HG02798 (cell line): ENCODE results near the gene RCN1.
"Not testable (repeated sequence)": the region's sequence is repeated elsewhere in the genome, so short reads cannot be mapped to it uniquely, and the experiment has no call there.

Experiments
- ATAC-seq: cut with Tn5 transposase; IDR thresholded peaks from one replicate; pipeline ENCODE4 v1.9.1; 2021; ENCODE audit warnings: mild to moderate bottlenecking; ENCODE audit not compliant: unreplicated experiment, poor library complexity

Gene RCN1

DNA sequence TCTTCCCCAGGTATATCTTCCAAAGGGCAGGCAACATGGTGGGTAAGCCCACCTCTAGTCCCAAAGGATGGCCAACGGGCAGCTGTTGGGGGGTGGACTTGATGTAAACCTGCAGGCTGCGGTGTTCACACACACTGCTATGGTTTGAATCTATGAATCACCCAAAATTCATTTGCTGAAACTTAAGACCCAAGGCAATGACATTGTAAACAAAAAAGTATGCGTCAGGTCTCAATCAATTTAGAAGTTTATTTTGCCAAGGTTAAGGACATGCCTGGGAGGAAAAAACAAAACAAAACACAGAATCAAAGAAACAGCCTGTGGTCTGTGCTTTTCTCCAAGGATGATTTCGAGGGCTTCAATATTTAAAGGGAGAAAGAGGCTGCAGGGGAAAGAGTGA, 18.3 kb downstream of the RCN1 start:
- ATAC-seq, result no peak

DNA sequence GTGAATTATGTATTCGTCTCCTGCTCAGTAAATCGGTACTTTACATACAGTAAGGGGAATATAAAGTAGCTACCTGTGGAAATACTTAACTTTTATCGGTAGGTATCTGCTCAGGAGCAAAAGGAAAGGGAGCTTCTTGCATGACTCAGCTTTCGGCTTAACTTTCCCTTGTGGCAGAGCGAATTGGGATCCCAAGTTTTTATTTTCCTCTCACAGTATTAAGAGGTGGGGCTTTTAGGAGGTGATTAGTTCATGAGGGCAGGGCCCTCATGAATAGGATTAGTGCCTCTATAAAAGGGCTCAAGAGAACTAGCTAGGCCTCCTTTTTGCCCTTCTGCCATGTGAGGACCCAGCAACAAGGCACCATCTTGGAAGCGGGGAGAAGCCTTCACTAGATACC, 18.7 kb downstream of the RCN1 start:
- no peak for ATAC-seq

DNA sequence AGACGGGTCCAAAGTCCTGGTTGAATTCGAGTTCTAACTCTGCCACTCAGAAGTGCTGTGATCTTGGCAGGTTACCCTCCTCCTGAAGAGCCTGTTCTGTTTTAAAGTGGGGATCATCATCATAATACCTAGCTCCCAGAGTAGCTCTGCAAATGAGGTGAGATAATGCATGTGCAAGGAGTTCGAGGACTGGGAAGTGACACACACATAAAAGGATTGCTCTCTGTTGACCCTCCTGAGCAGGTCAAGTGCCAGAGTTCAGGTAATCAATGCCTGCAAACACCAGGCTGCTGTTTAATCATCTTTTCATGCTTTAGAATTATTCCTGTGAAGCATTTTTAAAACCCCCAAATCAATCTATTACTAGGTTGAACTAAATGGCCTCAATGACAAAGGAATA, 19.9 kb downstream of the RCN1 start:
- ATAC-seq, result no peak

DNA sequence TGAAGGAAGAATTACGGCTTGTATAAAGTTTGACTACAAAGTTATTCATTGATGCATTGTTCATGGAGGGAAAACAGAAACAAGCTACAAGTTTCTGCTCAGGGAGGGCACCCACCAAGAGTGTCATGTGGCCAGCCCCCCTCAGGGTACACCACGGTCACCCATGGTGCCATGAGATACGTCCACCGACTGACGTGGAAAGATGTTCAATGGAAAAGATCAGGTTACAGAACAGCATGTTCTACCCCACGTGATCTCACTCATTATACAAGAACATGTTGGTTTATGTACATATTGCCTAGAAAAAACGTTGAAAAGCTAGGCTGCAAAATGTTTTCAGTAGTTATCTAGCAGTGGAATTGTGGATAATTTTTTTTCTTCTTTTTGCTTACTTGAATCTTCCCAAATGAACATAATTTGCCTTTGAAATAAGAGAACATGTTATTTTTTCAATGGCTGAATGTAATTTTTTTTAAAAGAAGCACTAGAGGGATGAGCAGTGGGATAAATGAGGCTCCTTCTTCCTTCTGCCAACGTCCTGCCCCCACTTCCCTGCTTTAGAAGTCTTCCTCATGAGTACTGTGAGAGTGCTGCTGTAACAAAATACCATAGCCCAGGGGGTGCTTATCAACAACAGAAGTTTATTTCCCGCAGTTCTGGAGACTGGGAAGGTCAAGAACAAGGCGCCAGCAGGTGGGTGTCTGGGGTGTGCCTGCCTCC, 22.5 kb downstream of the RCN1 start:
- no peak for ATAC-seq

DNA sequence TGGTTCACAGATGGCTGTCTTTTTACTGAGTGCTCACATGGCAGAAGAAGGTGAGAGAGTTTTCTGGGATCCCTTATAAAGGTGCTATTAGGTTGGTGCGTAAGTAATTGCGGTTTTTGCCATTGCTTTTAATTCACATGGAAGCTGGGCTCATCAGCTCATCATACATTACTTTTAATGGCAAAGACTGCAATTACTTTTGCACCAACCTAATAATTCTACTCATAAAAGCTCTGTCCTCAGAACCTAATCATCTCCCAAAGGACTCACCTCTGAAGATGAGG, 23.0 kb downstream of the RCN1 start:
- no peak for ATAC-seq

DNA sequence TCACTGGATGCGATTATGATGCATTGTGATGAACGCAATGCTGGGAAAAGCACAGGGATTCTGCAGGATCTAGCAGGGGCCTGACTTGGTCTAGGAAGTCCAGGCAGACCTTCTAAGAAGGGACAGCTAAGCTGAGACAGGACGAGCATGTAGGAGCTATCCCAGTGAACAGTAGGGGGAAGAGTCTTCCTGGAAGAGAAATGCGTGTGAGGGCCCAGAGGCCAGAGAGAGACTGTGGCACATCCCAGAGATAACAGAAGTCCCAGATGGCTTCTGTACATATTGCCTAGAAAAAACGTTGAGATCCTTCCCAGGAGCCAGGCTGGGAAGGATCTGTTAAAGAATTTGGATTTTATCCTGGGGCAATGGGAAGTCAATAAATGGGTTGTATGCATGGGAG, 24.6 kb downstream of the RCN1 start:
- no peak for ATAC-seq

DNA sequence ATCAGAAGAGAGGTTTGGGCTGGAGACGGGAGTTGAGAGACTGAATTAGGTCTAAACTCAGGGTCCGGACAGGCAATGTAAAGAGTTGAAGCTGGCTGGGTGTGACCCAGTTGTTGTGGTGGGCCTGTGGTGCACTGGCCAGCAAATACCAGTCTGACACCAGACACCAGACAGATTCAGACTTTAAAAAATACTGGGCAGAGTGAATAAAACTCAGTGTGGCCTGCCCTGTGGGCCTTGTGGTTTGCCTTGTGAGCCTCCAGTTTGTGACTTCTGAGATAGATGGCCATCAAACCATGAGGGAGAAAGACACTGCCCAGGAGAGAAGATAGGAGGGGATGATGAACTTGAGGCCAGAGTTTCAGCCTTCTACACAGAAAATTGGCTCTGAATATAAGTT, 25.8 kb downstream of the RCN1 start:
- ATAC-seq, result no peak

DNA sequence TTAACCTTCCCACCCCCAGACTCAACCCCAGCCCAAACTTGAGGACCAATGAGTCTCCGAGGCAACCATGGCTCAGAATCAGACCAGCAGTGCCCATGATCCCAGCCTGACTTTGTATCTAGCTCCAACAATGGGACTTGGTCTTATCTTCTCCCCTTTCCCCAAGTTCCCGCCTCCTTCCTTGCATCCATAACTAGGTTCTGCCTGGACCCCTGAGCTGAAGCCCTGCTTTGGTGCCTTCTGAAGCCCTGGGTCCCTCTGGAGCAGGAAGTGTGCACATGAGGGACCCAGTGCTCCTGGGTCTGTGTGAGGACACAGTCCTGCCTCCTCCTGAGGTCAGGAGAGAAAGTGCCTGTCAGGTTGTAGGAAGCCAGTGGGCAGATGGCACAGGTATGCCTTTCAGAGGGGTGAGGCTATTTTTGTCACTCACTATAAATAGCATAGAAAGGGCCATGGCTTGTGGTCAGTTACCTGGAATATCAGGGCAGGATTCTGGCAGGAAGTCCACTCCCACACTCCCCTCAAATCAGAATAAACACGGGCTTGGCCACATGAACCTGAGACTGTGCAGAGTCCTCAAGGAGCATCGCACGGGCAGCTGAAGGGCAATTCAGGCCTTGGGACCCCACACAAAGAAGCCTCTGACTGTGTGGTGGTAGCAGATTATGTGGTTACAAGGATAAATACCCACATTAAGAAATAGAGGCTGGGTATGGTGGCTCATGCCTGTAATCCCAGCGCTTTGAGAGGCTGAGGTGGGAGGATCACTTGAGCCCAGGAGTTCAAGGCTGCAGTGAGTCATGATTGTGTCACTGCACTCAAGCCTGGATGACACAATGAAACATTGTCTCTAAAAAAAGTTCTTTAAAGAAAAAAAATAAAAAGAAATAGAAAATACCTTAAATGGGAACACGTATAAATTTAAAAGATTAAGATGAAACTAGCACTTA, 27.4 kb downstream of the RCN1 start:
- no peak for ATAC-seq

DNA sequence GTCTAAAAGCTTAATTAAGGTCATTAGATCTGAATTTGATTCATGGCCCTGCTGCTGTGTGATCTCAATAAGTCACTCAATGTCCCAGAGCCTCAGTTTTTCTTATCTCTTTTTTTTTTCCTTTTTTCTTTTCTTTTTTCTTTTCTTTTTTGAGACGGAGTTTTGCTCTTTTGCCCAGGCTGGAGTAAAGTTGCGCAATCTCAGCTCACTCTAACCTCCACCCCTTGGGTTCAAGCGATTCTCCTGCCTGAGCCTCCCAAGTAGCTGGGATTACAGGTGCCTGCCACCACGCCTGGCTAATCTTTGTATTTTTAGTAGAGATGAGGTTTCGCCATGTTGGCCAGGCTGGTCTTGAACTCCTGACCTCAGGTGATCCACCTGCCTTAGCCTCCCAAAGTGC, 28.3 kb downstream of the RCN1 start:
- not testable (repeated sequence) for ATAC-seq

DNA sequence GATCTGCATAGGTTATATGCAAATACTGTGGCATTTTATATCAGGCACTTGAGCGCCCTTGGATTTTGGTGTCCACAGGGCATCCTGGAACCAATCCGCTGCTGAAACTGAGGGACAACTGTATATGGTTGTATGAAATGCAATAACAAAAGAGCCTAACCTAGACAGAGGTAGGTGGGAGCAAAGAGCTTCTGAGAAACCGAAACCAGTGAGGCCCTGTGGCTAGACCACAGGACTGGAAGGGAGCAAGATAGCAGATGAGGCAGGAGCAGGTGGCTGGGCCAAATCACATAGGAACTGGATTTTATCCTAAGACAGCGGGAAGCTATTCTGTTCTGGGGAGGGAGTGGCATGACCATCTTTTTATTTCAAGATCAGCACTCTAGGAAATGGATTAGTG, 30.1 kb downstream of the RCN1 start:
- ATAC-seq, result peak; percentile 62

DNA sequence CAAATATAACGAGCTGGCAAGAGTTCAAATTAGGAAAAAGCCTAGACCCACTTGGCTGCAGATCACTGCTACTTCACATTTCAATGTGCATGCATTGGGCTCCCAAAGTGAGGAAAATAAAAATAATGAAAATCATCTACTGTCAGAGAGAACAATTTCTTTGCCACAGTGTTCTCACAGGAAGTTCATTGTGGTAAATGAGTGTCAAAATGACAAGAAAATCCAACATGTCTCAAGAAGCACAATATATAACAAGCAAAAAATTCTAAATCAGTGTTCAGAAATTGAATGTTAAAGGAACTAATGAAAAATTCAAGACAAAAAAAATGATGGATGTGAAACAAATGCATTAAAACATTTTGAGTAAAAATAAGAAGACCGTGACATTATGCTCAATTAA, 31.3 kb downstream of the RCN1 start:
- no peak for ATAC-seq

DNA sequence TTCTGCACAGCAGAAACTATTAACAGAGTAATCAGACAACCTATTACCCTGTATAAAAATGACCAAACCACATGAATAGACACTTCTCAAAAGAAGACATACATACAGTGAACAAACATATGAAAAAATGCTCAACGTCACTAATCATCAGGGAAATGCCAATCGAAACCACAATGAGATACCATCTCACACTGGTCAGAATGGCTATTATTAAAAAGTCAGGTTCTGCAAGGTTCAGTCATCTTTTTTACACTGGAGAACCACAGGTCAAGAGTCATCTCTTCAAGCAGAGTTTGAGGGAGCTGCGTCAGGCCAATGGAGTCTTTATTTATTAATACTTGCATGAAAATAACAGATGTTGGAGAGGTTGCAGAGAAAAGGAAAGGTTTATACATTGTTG, 40.4 kb downstream of the RCN1 start:
- no peak for ATAC-seq

DNA sequence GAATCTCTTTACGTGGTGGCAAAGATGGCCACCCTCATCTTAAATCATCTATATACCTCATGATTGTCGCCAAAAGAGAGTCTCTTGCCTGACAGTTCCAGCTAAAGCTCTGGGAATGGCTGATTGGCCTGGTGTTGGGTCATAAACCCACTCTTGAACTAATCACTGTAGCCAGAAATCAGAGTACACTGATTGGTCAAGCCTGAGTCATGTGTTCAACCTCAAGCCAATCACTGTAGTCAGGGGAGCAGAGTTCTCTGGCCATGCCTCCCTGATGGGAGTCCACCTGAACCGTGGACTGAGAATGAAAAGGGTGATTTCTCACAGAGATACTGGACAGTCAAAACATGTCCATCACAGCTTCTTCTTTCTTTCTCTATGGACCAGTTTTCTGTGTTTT, 45.8 kb downstream of the RCN1 start:
- ATAC-seq, result no peak

DNA sequence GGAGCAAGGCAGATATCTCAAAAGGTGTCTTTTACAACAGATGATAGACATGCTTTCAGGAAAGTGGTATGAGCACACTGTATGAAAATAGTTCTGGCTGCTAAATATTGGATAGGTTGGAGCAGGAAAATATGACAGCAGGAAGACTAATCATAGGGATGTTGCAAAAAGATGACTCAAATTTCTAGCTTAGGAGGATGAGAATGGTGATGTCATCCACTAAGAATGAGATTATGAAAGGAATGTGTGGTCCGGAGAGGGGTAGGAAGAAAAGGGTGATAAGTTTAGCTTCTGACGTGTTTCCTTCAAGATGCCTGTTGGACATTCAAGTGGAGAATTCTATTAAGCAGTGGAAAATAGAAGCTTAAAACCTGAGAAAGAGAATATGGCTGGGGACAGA, 46.4 kb downstream of the RCN1 start:
- no peak for ATAC-seq

DNA sequence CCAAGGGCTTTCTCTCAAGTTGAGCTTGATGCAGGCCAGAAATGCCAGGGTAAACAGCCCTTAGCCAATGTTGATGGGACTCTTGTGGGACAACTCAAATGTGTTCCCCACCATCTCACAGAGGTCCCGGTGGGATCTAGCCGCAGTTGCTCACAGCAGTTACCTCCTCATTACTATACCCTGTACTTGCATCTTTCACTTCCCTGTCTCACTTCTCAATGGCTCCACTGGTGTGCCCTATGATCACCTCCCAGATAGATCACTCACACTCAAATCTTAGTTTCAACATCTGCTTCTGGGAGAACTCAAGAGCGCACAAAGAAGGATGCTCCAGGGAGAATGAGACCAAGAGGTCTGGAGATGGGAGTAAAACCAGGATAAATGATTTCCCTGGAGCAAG, 47.0 kb downstream of the RCN1 start:
- no peak for ATAC-seq

DNA sequence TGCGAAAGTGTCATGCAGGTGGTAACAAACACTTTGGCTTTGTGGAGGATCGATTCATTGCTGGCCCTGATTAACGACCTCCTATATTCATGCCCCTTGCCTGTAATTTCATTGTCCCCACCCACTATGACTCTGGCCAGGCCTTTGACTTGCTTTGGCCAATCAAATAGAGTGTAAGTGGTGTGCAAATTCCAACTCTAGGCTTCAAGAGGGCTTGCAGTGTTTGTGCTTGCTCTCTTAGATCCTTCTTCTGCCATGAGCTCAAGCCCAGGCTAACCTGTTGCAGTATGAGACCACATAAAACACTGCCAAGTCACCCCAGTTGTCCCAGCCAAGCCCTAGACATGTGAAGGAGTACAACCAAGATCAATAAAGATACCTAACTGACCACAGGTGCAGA, 48.0 kb downstream of the RCN1 start:
- ATAC-seq, result no peak

DNA sequence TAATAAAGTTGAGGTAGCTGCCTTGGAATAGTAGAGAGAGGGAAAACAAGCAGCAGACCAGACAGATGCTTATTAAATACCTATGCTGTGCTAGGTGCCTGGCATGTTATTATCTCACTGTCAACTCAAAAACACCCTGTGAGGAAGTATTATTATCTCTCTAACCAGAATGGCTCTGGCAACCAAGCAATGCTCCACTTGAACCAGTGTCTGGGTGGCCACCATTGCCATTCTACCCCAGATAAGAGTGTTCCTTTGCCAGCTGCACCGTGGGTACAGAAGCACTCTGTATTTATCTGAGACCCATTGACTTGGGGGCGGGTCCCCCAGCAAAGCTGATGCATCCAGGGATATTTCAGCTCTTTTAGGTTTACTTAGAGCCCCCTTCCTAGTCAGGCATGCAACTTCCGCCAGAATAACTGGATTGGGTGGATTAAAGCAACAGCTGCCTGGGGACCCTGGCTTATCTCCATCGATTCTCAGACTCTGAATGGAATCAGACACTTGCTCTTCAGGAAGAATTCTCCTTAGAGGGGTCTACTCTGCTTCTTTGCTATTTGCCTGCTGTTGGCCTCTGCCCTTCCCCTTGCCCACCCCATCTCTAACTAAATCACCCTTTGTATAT, 49.1 kb downstream of the RCN1 start:
- ATAC-seq, result no peak

DNA sequence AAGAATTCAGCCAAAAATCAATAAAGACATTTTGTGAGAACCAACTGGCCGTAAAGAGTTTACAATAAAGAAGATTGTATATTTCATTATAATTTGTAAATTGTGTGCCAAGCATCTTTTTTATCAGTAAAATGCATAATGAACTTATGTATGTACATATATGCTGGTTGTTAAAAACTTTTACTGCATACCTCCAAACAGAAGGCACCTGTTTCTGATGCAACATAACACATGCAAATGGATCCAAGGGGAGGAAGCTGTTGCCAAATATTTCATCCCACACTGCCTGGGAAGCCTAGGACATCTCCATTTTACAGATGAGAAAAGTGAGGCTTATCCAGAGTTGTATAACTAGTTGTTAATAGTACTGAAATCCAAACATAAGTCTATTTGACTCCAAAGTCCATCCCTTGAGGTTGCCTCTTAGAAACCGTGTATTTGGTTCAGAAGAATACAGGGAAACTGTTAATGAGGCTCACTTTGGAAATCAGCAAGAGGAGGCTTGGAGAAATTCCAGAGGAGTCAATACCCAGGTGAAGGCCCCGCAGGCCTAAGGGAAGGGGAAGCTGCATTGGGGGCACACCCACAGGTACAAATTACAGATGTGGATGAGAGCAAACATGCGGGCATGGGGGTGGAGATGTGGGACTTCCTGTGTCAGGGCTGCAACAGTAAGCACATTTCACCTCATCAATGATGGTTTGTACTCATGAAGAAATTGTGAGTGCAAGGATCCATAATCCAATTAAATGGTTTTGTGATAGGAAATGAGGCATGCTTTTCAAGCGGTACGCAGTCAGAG, 51.1 kb downstream of the RCN1 start:
- ATAC-seq, result no peak

DNA sequence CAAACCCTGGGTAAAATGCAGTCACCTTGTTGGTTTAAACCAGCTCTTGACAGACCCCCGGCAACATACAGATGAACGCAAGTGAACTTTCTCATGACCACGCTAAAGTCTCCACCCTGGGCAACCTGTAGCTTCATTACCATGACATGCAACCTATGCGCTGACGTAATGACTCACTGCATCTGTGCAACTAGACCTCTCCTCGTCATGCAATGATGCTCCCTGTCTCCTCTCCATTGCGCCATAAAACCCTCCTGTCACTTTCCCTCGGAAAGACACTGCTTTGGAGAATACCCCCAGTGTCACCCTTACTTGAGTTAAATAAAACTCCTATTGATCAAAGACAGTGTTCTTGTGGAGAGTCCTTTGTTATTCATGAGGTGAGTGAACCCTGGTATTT, 52.5 kb downstream of the RCN1 start:
- ATAC-seq, result no peak

DNA sequence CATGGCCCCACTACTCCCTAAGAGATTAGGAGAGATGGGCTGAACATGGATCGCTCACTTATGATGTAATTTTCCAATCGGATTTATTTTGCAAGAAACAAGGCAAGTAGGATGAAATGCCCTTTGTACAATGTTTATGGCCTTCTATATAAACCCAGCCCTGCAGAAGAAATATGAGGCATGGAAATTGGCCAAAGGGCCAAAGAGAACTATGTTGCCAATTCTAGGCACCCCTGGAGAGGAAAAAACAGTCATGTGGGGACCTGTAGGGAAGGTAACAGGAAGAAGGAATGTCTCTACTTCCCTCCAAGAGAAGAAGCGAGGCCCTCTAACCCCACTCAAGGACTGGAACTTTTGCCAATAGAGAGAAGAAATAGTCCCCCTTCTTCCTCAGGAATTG, 54.4 kb downstream of the RCN1 start:
- no peak for ATAC-seq

DNA sequence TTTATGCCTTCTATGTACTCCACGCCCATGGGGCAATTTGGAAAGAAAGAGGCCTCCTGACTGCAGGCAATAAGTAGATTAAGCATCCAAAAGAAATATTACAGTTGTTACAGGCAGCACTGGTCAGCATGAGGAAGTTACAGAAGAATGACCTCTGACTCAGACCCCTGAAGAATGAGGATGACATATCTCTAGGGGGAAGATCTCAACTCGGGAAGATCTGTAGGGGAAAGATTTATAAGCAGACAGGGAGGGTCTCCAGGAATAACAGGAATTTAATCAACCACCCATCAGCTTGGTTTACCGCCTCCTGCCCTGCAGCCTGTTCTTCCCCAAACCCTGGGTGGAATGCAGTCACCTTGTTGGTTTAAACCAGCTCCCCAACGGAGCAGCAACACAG, 58.0 kb downstream of the RCN1 start:
- no peak for ATAC-seq
